ENCODE results near the gene MBP. TPM values are rescaled to one million over a fixed set of nuclear protein-coding genes. Genes with fewer than 3 reads are reported as not detected.
A peak's percentile ranks its signal among the peaks of the same experiment; 100 is the strongest.

The MBP gene
- total RNA-seq, 1 donor from 2014 or later: 22.4 TPM

DNA sequence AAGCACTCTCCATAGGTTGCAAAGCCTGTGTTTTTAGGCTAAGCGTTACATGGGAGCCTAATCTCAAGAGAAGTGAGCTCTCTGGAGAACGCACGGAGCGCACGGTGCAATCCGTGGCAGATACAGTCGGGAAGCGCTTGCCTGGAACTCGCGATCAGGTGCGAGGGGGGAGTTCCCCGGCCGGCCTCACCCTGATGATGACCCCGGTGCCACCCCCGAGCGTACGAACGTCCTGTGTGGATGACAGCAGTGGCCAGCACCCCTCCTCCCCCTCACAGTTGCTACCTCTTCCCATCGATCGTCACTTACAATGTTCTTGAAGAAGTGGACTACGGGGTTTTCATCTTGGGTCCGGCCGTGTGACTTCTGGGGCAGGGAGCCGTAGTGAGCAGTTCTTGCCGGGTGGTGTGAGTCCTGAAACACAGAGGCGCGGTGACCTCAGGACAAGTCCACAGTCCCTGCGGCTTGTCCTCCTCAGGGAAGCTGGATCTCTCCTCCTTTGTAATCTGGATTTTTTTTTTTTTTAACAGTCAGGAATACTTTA is 142.9 kb downstream of the MBP start:
- Histone ChIP-seq H3K27me3 (ENCODE audit: control insufficient read depth in 3 of 3, insufficient read depth in 3 of 3, low read length in 3 of 3) (no peaks in the 10 kb centered on the region), H3K9me3 (ENCODE audit: control insufficient read depth in 3 of 3, low read length in 3 of 3) (no peaks in the 10 kb centered on the region), H3K4me3 (ENCODE audit: low read length in 3 of 3) (no peak overlapping the region), H3K9ac (ENCODE audit: low read depth in 1 of 3, low read length in 3 of 3) (no peak overlapping the region), H3K4me1 (ENCODE audit: control insufficient read depth in 3 of 3, insufficient read depth in 3 of 3, low read length in 3 of 3) (peaks cover 0 to 5% (median 3%) of the 10 kb centered on the region in 3 donors), H3K27ac (ENCODE audit: low read depth, low read length) (no peak overlapping the region), H3K36me3 (ENCODE audit: control insufficient read depth in 3 of 3, insufficient read depth in 3 of 3, low read length in 3 of 3) (peaks cover 5 to 12% (median 9%) of the 10 kb centered on the region in 3 donors)

DNA sequence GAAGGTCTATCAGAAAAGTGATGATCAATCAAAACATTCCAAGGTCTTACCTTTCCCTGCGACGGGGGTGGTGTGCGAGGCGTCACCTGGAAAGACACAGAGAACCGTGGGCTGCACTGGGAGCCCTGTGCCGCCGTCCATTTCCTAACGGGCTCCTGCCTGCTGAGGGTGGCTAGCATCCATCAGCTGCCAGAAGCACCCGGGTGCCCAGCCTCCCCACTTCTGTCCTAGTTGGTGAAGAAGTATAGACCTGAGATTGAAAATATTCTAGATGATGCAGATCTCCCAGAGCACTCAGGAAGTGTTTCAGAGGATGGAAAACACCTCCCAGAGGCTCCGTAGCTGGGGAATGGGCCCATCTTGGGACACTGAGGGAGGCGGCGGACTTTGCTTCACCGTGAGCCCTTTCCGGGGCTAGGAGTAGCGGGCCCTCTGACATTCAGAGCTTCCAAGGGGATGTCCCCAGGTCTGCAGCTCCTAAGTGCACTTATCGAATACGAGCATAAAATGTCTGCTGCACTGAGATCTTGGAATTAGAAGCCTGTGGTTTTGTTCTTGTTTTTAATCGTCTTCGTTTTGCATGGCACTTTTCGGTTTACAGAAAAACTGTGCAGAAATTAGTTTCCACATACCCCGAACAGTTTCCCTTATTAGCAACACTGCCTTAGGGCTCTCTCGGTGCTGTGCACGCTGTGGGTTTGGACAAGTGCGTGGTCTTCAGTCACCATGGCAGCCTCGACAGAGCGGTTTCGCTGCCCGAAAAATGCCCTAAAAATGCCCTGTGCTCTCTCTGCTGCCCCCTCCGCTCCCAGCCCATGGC is 143.5 kb downstream of the MBP start:
- H3K9me3 ChIP-seq (ENCODE audit: control insufficient read depth in 3 of 3, low read length in 3 of 3): no peaks in the 10 kb centered on the region
- peaks cover 5 to 12% (median 9%) of the 10 kb centered on the region in 3 donors for H3K36me3 ChIP-seq (ENCODE audit: control insufficient read depth in 3 of 3, insufficient read depth in 3 of 3, low read length in 3 of 3)
- no peaks in the 10 kb centered on the region for H3K27me3 ChIP-seq (ENCODE audit: control insufficient read depth in 3 of 3, insufficient read depth in 3 of 3, low read length in 3 of 3)
- no peak overlapping the region for H3K4me3 ChIP-seq (ENCODE audit: low read length in 3 of 3)
- peak overlapping the region; percentile 60 for H3K27ac ChIP-seq (ENCODE audit: low read depth, low read length)
- H3K4me1 ChIP-seq (ENCODE audit: control insufficient read depth in 3 of 3, insufficient read depth in 3 of 3, low read length in 3 of 3): peaks cover 0 to 5% (median 3%) of the 10 kb centered on the region in 3 donors
- no peak overlapping the region for H3K9ac ChIP-seq (ENCODE audit: low read depth in 1 of 3, low read length in 3 of 3)

DNA sequence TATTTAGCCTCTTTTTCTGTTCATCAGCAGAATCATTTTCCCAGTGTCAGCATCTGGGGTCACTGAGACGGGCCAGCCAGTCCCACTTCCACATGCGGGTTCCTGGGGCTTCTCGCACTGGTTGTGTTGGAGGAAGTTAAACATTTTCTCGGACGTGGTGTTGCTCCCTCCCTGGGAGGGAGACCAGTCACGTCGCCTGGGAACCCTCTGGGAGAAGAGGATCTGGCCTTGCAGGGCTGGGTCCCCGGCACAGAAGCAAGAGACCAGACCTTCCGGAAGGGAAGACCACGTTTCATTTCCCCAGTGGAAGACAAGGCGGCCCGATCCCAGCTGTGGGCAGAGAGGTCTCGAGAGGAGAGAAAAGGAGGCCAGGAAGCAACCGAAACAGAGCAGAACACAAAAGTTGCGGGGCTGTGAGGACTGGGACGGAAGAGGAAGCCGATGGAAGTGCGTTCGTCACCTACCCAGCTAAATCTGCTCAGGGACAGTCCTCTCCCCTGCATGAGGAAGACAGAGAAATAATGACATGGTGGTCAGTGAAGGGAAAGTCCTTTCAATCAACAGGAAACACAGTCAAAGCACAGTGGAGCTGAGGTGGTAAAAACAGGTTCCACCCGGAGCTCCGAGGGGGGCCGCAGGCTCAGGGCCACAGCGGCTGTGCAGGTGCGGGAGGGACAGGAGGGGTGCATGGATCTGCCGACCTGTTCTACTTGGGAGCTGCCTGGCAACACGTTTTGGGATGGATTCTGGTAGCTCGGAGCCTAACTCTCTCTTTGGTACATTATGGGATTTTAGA is 144.4 kb downstream of the MBP start:
- no peaks in the 10 kb centered on the region for H3K9me3 ChIP-seq (ENCODE audit: control insufficient read depth in 3 of 3, low read length in 3 of 3)
- peaks cover 5 to 12% (median 9%) of the 10 kb centered on the region in 3 donors for H3K36me3 ChIP-seq (ENCODE audit: control insufficient read depth in 3 of 3, insufficient read depth in 3 of 3, low read length in 3 of 3)
- peaks cover 3 to 5% (median 4%) of the 10 kb centered on the region in 3 donors for H3K4me1 ChIP-seq (ENCODE audit: control insufficient read depth in 3 of 3, insufficient read depth in 3 of 3, low read length in 3 of 3)
- peak overlapping the region in 2 of 3 donors; percentile 20 to 45 for H3K9ac ChIP-seq (ENCODE audit: low read depth in 1 of 3, low read length in 3 of 3)
- no peaks in the 10 kb centered on the region for H3K27me3 ChIP-seq (ENCODE audit: control insufficient read depth in 3 of 3, insufficient read depth in 3 of 3, low read length in 3 of 3)
- H3K4me3 ChIP-seq (ENCODE audit: low read length in 3 of 3): peak overlapping the region in 2 of 3 donors; percentile 29 to 54
- peak overlapping the region; percentile 60 for H3K27ac ChIP-seq (ENCODE audit: low read depth, low read length)

DNA sequence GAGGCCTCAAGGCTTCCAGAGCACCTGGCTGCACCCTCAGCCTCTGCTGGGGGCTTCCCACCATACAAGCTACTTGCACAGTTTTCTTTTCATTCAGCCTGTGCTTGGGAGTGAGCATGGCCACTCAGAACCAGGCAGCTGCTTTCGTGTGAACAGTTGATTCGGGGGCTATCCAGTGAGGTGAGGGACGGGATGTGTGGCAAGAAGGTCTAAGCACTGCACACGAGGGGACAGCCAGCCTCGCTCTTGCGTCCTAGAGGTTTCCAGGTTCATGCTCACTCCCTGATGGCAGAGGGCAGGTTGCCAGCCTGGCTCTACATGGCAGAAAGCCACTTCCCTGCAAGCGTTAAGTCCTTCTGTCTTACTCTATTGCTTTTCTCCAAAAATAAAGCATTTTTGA is 146.2 kb downstream of the MBP start:
- H3K27me3 ChIP-seq (ENCODE audit: control insufficient read depth in 3 of 3, insufficient read depth in 3 of 3, low read length in 3 of 3): no peaks in the 10 kb centered on the region
- peaks cover 3 to 6% (median 5%) of the 10 kb centered on the region in 3 donors for H3K4me1 ChIP-seq (ENCODE audit: control insufficient read depth in 3 of 3, insufficient read depth in 3 of 3, low read length in 3 of 3)
- no peak overlapping the region for H3K4me3 ChIP-seq (ENCODE audit: low read length in 3 of 3)
- no peak overlapping the region for H3K27ac ChIP-seq (ENCODE audit: low read depth, low read length)
- H3K36me3 ChIP-seq (ENCODE audit: control insufficient read depth in 3 of 3, insufficient read depth in 3 of 3, low read length in 3 of 3): peaks cover 5 to 12% (median 9%) of the 10 kb centered on the region in 3 donors
- no peaks in the 10 kb centered on the region for H3K9me3 ChIP-seq (ENCODE audit: control insufficient read depth in 3 of 3, low read length in 3 of 3)
- no peak overlapping the region for H3K9ac ChIP-seq (ENCODE audit: low read depth in 1 of 3, low read length in 3 of 3)

DNA sequence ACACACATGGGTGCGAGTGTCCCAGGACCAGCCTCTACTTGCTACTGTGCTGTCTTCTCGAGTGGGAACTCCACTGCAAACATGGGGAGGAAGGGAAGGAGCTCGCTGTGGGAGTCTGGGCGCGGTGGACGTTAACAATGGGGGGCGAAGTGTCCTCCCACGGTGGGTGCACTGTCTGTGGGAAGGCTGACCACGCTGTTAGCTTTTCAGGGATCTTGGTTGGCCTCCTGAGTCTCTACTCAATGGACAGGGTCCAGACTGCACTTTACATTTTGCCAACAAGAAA is 146.7 kb downstream of the MBP start:
- H3K9ac ChIP-seq (ENCODE audit: low read depth in 1 of 3, low read length in 3 of 3): no peak overlapping the region
- H3K9me3 ChIP-seq (ENCODE audit: control insufficient read depth in 3 of 3, low read length in 3 of 3): no peaks in the 10 kb centered on the region
- peaks cover 3 to 6% (median 5%) of the 10 kb centered on the region in 3 donors for H3K4me1 ChIP-seq (ENCODE audit: control insufficient read depth in 3 of 3, insufficient read depth in 3 of 3, low read length in 3 of 3)
- no peak overlapping the region for H3K4me3 ChIP-seq (ENCODE audit: low read length in 3 of 3)
- no peaks in the 10 kb centered on the region for H3K27me3 ChIP-seq (ENCODE audit: control insufficient read depth in 3 of 3, insufficient read depth in 3 of 3, low read length in 3 of 3)
- H3K27ac ChIP-seq (ENCODE audit: low read depth, low read length): no peak overlapping the region
- peaks cover 5 to 12% (median 9%) of the 10 kb centered on the region in 3 donors for H3K36me3 ChIP-seq (ENCODE audit: control insufficient read depth in 3 of 3, insufficient read depth in 3 of 3, low read length in 3 of 3)

DNA sequence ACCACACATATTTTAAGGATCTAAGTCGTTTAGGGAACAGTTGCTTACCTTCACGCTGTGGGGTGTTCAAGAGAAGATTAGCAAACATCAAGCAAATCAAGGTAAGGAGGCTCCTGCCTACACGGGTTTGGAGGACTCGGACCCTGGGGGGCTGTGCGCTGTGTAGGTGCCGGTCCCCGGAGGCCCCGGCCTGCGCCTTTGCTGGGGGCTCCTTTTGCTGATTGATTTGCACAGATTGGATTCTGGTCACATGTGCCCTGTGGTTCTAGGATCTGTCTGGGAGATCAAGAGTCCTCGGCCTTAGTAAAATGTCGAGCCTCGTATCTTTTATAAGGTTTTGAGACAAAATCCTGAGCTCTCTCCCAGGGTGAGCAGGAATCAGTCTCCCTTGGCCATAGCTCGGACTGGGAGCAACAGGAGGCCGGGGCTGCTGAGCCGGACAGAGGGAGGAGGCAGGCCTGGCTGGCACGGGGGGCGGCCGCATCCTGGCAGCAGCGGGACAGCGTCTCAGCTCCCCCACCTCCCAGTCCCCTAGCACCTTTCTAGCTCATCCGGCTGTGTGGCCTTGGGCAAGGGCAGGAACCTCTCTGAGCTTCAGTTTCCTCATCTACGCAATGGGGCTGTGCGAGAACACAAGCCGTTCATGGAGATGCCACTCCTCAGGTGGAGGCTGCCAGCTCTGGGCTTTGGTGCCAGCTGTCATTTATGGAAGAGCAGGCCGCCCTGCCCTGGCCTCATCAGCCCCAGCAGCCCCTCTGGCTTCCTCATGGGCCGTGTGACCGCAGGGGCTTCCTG is 147.2 kb downstream of the MBP start:
- H3K9ac ChIP-seq (ENCODE audit: low read depth in 1 of 3, low read length in 3 of 3): no peak overlapping the region
- peaks cover 3 to 6% (median 5%) of the 10 kb centered on the region in 3 donors for H3K4me1 ChIP-seq (ENCODE audit: control insufficient read depth in 3 of 3, insufficient read depth in 3 of 3, low read length in 3 of 3)
- no peak overlapping the region for H3K4me3 ChIP-seq (ENCODE audit: low read length in 3 of 3)
- no peak overlapping the region for H3K27ac ChIP-seq (ENCODE audit: low read depth, low read length)
- no peaks in the 10 kb centered on the region for H3K9me3 ChIP-seq (ENCODE audit: control insufficient read depth in 3 of 3, low read length in 3 of 3)
- no peaks in the 10 kb centered on the region for H3K27me3 ChIP-seq (ENCODE audit: control insufficient read depth in 3 of 3, insufficient read depth in 3 of 3, low read length in 3 of 3)
- peaks cover 5 to 12% (median 9%) of the 10 kb centered on the region in 3 donors for H3K36me3 ChIP-seq (ENCODE audit: control insufficient read depth in 3 of 3, insufficient read depth in 3 of 3, low read length in 3 of 3)

DNA sequence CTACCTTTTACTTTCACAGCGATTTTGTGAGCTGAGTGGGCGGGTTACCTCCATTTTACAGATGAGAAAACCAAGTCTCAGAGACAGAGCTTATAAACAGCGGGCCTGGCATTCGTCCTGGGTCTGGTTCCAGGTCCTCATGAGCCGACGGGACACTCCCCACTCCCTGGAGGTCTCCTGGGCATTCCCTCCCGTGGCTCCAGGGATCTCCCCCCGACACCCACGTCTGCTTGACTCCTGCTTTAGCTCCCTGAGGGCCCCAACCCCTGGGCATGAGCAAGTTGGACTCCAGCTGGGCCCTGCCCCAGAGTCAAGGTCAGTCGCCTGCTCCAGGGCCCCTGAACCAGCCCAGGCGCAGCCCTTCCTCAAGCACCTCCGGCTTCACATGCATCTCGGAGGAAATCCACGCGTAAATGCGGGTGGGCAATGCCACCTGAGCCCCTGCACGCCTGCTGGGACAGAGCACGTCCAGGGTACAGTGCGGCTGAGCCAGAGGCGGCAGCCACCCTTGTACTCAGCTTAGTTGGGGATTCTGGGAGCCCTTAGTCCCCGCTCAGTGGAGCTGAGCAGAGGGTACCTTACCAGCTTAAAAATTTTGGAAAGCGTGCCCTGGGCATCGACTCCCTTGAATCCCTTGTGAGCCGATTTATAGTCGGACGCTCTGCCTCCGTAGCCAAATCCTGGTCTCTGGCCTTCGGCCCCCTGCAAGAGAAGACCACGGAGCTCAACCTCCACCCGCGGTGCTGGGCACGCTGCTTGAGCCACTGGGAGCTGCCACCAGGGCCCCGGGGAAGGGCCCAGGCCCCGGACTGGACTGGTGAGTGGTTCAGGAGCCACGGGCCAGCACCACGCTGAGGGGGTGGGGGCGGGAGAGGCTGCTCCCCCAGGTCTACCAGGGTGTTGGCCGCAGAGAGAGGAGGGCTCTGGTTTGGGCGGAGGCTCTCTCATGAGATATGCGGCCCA is 148.1 kb downstream of the MBP start:
- Histone ChIP-seq H3K9me3 (ENCODE audit: control insufficient read depth in 3 of 3, low read length in 3 of 3) (no peaks in the 10 kb centered on the region), H3K27ac (ENCODE audit: low read depth, low read length) (no peak overlapping the region), H3K9ac (ENCODE audit: low read depth in 1 of 3, low read length in 3 of 3) (no peak overlapping the region), H3K4me3 (ENCODE audit: low read length in 3 of 3) (no peak overlapping the region), H3K27me3 (ENCODE audit: control insufficient read depth in 3 of 3, insufficient read depth in 3 of 3, low read length in 3 of 3) (no peaks in the 10 kb centered on the region), H3K4me1 (ENCODE audit: control insufficient read depth in 3 of 3, insufficient read depth in 3 of 3, low read length in 3 of 3) (peaks cover 3 to 6% (median 5%) of the 10 kb centered on the region in 3 donors), H3K36me3 (ENCODE audit: control insufficient read depth in 3 of 3, insufficient read depth in 3 of 3, low read length in 3 of 3) (peaks cover 11 to 16% (median 11%) of the 10 kb centered on the region in 3 donors)

DNA sequence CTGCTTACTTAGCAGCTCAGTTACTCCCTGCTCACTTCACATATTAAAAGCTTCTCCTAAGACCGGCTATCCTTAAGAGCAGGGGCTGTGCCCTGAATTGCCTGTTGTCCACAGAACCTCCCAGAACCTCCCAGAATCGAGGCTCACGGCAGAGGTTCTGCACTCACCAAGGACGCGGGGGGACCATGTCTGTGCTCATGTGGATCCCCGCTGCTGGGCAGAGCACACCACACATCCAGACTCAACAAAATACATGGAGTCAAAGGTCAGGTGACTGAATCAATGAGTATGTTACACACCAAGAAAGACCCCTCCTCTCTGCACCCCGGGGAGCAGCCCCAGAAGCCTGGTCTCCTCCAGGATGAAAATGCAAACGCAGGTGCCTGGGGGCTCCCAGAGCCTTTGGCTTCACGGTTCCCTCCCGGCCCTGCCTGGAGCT is 149.0 kb downstream of the MBP start:
- Histone ChIP-seq H3K4me1 (ENCODE audit: control insufficient read depth in 3 of 3, insufficient read depth in 3 of 3, low read length in 3 of 3) (peaks cover 3 to 6% (median 5%) of the 10 kb centered on the region in 3 donors), H3K36me3 (ENCODE audit: control insufficient read depth in 3 of 3, insufficient read depth in 3 of 3, low read length in 3 of 3) (peaks cover 12 to 24% (median 15%) of the 10 kb centered on the region in 3 donors), H3K9me3 (ENCODE audit: control insufficient read depth in 3 of 3, low read length in 3 of 3) (no peaks in the 10 kb centered on the region), H3K4me3 (ENCODE audit: low read length in 3 of 3) (no peak overlapping the region), H3K27me3 (ENCODE audit: control insufficient read depth in 3 of 3, insufficient read depth in 3 of 3, low read length in 3 of 3) (no peaks in the 10 kb centered on the region), H3K27ac (ENCODE audit: low read depth, low read length) (no peak overlapping the region), H3K9ac (ENCODE audit: low read depth in 1 of 3, low read length in 3 of 3) (no peak overlapping the region)

Measured in skeletal muscle tissue (tissue), 4 donors.